Measurements from ENCODE around the gene NEO1. TPM values are rescaled to one million over a fixed set of nuclear protein-coding genes. Genes with fewer than 3 reads are reported as not detected.

The NEO1 gene
- total and polyA plus RNA-seq, 9 donors, result 19.6 to 49.7 (median 37.1) TPM

- Histone ChIP-seq H3K27ac (ENCODE audit: low read length) (no peak overlapping the region), H3K36me3 (ENCODE audit: control insufficient read depth, insufficient read depth, low read length) (no peaks in the 10 kb centered on the region), H3K4me1 (ENCODE audit: control insufficient read depth, insufficient read depth, low read length) (no peaks in the 10 kb centered on the region), H3K9me3 (replicated peaks; ENCODE audit: control insufficient read depth, low read depth, low read length) (no peaks in the 10 kb centered on the region), H3K4me3 (ENCODE audit: low read length) (no peak overlapping the region), H3K27me3 (ENCODE audit: control insufficient read depth, insufficient read depth, low read length) (peaks cover 7% of the 10 kb centered on the region)
- WGBS (ENCODE audit: insufficient coverage), result no CpG with 5 or more reads among the region's 4 CpGs
- DNase-seq, result no peak
Measured at GRCh38 chr15:73030122-73030679, 22.1 kb upstream of the NEO1 start.

DNA sequence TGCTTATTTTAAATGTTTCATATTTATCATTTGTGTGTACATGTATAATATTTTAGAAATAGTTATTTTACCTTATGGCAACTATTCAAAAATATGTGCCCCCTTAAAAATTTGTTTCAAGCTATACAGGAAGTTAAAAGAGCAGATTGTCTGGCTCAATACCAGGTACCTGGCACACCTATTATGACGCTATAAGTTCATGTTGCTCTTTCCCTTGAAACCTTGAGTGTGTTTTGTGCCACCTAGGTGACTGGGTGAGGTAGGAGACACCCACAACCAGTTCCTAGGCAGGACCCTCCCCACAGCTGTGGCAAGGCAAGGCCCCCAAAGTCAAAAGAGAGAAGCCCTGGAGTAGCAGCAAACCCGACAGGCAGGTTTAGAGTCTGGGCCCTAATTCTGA, 20.6 kb upstream of the NEO1 start:
- Histone ChIP-seq H3K27me3 (ENCODE audit: control insufficient read depth, insufficient read depth, low read length) (peaks cover 5% of the 10 kb centered on the region), H3K4me3 (ENCODE audit: low read length) (no peak overlapping the region), H3K36me3 (ENCODE audit: control insufficient read depth, insufficient read depth, low read length) (no peaks in the 10 kb centered on the region), H3K4me1 (ENCODE audit: control insufficient read depth, insufficient read depth, low read length) (no peaks in the 10 kb centered on the region), H3K9me3 (replicated peaks; ENCODE audit: control insufficient read depth, low read depth, low read length) (no peaks in the 10 kb centered on the region), H3K27ac (ENCODE audit: low read length) (no peak overlapping the region)
- no peak for DNase-seq
- WGBS (ENCODE audit: insufficient coverage), result no CpG with 5 or more reads among the region's 2 CpGs

- Histone ChIP-seq H3K27ac (ENCODE audit: low read length) (no peak overlapping the region), H3K36me3 (ENCODE audit: control insufficient read depth, insufficient read depth, low read length) (no peaks in the 10 kb centered on the region), H3K4me1 (ENCODE audit: control insufficient read depth, insufficient read depth, low read length) (no peaks in the 10 kb centered on the region), H3K4me3 (ENCODE audit: low read length) (no peak overlapping the region), H3K27me3 (ENCODE audit: control insufficient read depth, insufficient read depth, low read length) (peaks cover 4% of the 10 kb centered on the region), H3K9me3 (replicated peaks; ENCODE audit: control insufficient read depth, low read depth, low read length) (no peaks in the 10 kb centered on the region)
- no CpG with 5 or more reads among the region's 5 CpGs for WGBS (ENCODE audit: insufficient coverage)
- DNase-seq, result no peak
Measured at GRCh38 chr15:73033611-73034010, 18.7 kb upstream of the NEO1 start.

DNA sequence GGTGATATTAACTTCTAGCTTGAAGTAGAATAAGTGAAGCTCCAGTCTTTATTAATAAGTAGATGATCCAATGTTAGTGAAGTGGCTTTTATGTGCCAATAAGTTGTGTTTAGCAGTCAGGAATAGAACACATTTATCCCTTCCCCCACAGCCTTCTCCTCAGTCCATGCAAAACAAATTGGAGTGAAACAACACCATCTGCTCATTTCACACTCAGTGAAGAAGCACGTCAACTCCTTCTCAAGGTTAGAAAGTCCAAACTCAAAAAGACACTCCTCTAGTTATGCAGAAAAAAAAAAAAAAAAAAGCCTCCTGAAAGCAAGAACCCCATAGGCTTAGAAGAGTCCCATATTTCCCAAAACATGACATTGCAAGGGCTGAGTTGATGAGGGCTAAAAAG, 18.0 kb upstream of the NEO1 start:
- no peaks in the 10 kb centered on the region for H3K9me3 ChIP-seq (replicated peaks; ENCODE audit: control insufficient read depth, low read depth, low read length)
- no peaks in the 10 kb centered on the region for H3K36me3 ChIP-seq (ENCODE audit: control insufficient read depth, insufficient read depth, low read length)
- DNase-seq, result no peak
- no peak overlapping the region for H3K4me3 ChIP-seq (ENCODE audit: low read length)
- WGBS (ENCODE audit: insufficient coverage), result no CpG with 5 or more reads among the region's 1 CpG
- no peaks in the 10 kb centered on the region for H3K4me1 ChIP-seq (ENCODE audit: control insufficient read depth, insufficient read depth, low read length)
- H3K27me3 ChIP-seq (ENCODE audit: control insufficient read depth, insufficient read depth, low read length), result peaks cover 4% of the 10 kb centered on the region
- no peak overlapping the region for H3K27ac ChIP-seq (ENCODE audit: low read length)

DNA sequence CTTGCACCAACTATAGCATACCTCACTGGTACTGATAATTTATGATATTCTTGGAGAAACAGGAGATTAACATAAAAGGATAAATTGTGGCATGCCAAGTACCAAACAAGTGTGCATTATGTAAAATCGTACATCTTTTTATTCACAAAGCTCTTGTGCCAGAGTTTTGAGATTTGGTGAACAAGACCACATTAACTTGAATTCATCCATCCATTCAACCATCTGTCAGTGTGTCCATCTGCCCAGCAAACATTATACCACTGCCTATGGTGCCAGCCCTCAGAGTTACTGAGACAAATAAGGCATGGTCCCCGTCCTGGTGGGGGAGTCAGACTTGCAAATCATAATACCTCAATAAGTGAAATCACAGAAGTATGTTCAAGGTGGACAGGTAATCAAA, 17.0 kb upstream of the NEO1 start:
- DNase-seq, result no peak
- Histone ChIP-seq H3K9me3 (replicated peaks; ENCODE audit: control insufficient read depth, low read depth, low read length) (no peaks in the 10 kb centered on the region), H3K27ac (ENCODE audit: low read length) (no peak overlapping the region), H3K4me3 (ENCODE audit: low read length) (no peak overlapping the region), H3K27me3 (ENCODE audit: control insufficient read depth, insufficient read depth, low read length) (peaks cover 2% of the 10 kb centered on the region), H3K4me1 (ENCODE audit: control insufficient read depth, insufficient read depth, low read length) (no peaks in the 10 kb centered on the region), H3K36me3 (ENCODE audit: control insufficient read depth, insufficient read depth, low read length) (no peaks in the 10 kb centered on the region)
- no CpG with 5 or more reads among the region's 2 CpGs for WGBS (ENCODE audit: insufficient coverage)

DNA sequence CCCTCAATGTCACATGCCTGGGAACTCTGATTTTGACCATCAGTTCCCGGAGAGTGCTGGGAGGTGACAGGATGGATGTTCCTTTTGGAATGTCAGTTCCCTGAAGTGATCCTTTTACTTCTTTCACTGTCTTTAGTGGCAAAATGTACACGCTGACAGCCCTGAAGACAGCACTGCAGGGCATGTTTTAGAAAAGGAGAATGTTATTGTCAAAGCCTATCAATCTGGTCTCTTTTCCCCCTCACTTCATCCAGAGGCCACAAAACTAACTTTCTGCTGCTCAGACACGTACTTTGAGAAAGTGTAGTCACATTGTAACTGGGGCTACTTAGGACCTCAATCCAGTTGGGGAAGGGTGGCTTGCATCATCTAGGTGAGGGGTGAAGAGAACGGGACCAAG, 14.0 kb upstream of the NEO1 start:
- Histone ChIP-seq H3K36me3 (ENCODE audit: control insufficient read depth, insufficient read depth, low read length) (no peaks in the 10 kb centered on the region), H3K27me3 (ENCODE audit: control insufficient read depth, insufficient read depth, low read length) (peaks cover under 1% of the 10 kb centered on the region), H3K4me1 (ENCODE audit: control insufficient read depth, insufficient read depth, low read length) (no peaks in the 10 kb centered on the region), H3K9me3 (replicated peaks; ENCODE audit: control insufficient read depth, low read depth, low read length) (no peaks in the 10 kb centered on the region), H3K4me3 (ENCODE audit: low read length) (no peak overlapping the region), H3K27ac (ENCODE audit: low read length) (no peak overlapping the region)
- WGBS (ENCODE audit: insufficient coverage), result 67% methylated on average over 1 of the region's 4 CpGs
- no peak for DNase-seq

DNA sequence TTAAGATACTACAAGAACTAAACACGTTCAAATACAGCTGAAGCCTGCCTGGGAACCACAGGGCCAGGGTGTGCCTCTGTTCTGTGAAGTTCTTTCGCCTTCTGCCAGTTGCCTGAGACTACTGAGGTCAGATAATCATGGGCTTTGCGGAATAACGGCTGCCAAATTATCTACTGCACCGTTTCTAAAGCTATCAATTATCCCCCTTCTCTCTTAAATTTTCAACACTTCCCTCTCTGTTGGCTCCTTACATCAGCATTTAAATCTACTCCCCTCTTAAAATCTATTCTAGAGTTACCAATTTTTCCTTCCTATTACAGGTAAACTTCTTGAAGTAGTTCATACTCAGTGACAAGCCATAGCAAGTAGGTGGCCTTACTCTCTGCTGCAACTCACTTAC, 6.2 kb upstream of the NEO1 start:
- no peaks in the 10 kb centered on the region for H3K9me3 ChIP-seq (replicated peaks; ENCODE audit: control insufficient read depth, low read depth, low read length)
- H3K27me3 ChIP-seq (ENCODE audit: control insufficient read depth, insufficient read depth, low read length), result peaks cover 2% of the 10 kb centered on the region
- H3K4me1 ChIP-seq (ENCODE audit: control insufficient read depth, insufficient read depth, low read length), result no peaks in the 10 kb centered on the region
- H3K4me3 ChIP-seq (ENCODE audit: low read length), result no peak overlapping the region
- WGBS (ENCODE audit: insufficient coverage), result 62% methylated on average over 5 of the region's 5 CpGs
- H3K27ac ChIP-seq (ENCODE audit: low read length), result no peak overlapping the region
- H3K36me3 ChIP-seq (ENCODE audit: control insufficient read depth, insufficient read depth, low read length), result no peaks in the 10 kb centered on the region
- no peak for DNase-seq

DNA sequence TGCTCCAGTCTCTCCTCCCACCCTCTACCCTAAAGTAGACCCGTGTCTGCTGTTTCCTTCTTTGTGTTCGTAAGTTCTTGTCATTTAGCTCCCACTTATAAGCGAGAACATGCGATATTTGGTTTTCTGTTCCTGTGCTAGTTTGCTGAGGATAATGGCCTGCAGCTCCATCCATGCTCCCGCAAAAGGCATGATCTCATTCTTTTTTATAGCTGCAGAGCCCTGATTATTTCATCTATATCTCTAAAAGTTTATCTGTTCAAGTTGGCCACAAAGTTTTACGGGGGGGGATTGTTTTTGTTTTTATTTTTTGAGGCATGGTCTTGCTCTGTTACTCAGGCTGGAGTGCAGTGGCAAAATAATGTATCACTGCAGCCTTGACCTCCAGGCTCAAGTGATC, 4.4 kb upstream of the NEO1 start:
- Histone ChIP-seq H3K4me1 (ENCODE audit: control insufficient read depth, insufficient read depth, low read length) (peaks cover 2% of the 10 kb centered on the region), H3K9me3 (replicated peaks; ENCODE audit: control insufficient read depth, low read depth, low read length) (no peaks in the 10 kb centered on the region), H3K4me3 (ENCODE audit: low read length) (no peak overlapping the region), H3K27me3 (ENCODE audit: control insufficient read depth, insufficient read depth, low read length) (peaks cover 4% of the 10 kb centered on the region), H3K36me3 (ENCODE audit: control insufficient read depth, insufficient read depth, low read length) (no peaks in the 10 kb centered on the region), H3K27ac (ENCODE audit: low read length) (no peak overlapping the region)
- 68% methylated on average over 3 of the region's 6 CpGs for WGBS (ENCODE audit: insufficient coverage)
- no peak for DNase-seq

DNA sequence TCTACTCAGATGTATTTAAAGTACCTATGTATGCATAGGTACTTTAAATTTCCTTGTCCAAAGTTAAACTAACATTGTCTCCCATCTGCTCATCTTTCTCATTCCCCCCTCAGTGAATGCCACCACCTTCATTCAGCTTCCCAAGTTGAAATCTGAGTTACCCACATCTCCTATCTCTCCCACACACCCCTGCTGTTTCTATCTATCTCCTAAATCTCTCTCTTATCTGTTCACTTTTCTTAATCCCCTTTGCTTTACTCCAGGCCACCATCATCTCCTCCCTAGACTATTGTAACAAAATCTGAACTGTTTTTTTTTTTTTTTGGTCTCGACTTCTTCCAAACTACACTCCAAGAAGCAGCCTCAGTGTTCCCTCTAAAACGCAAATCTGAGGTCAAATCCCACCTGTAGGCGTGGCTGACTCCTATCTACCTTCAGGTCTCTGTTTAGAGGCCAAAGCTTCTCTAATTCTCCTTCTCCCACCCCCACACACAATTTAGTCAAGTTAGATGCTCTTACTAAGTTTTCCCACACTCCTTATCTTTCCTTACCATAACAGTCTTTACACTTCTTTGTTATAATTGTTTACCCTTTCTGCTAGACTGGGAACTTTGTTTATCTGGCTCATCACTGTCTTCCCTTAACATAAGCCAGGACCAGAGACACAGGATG, 3.5 kb upstream of the NEO1 start:
- Histone ChIP-seq H3K27me3 (ENCODE audit: control insufficient read depth, insufficient read depth, low read length) (peaks cover 7% of the 10 kb centered on the region), H3K36me3 (ENCODE audit: control insufficient read depth, insufficient read depth, low read length) (no peaks in the 10 kb centered on the region), H3K4me3 (ENCODE audit: low read length) (no peak overlapping the region), H3K9me3 (replicated peaks; ENCODE audit: control insufficient read depth, low read depth, low read length) (no peaks in the 10 kb centered on the region), H3K27ac (ENCODE audit: low read length) (no peak overlapping the region), H3K4me1 (ENCODE audit: control insufficient read depth, insufficient read depth, low read length) (peaks cover 2% of the 10 kb centered on the region)
- DNase-seq, result no peak
- WGBS (ENCODE audit: insufficient coverage), result 33% methylated on average over 3 of the region's 3 CpGs

- Histone ChIP-seq H3K4me3 (ENCODE audit: low read length) (no peak overlapping the region), H3K27ac (ENCODE audit: low read length) (no peak overlapping the region), H3K27me3 (ENCODE audit: control insufficient read depth, insufficient read depth, low read length) (peaks cover 7% of the 10 kb centered on the region), H3K9me3 (replicated peaks; ENCODE audit: control insufficient read depth, low read depth, low read length) (no peaks in the 10 kb centered on the region), H3K36me3 (ENCODE audit: control insufficient read depth, insufficient read depth, low read length) (no peaks in the 10 kb centered on the region), H3K4me1 (ENCODE audit: control insufficient read depth, insufficient read depth, low read length) (peaks cover 2% of the 10 kb centered on the region)
- no peak for DNase-seq
- WGBS (ENCODE audit: insufficient coverage), result no CpG with 5 or more reads among the region's 4 CpGs
Measured at GRCh38 chr15:73049564-73050215, 2.6 kb upstream of the NEO1 start.

Data from muscle of leg (tissue), 11 donors.